ENCODE measurements around the gene PMVK. TPM values are rescaled to one million over a fixed set of nuclear protein-coding genes. Genes with fewer than 3 reads are reported as not detected.
A peak's percentile ranks its signal among the peaks of the same experiment; 100 is the strongest.

PMVK gene
- total RNA-seq, 1 experiment from 2014 or later: 26.3 TPM

- H3K27me3 ChIP-seq (ENCODE audit: insufficient read depth, low read length): no peaks in the 10 kb centered on the region
- no peak overlapping the region for H3K27ac ChIP-seq (ENCODE audit: insufficient read length, low read depth, low read length)
- H2BK20ac ChIP-seq (ENCODE audit: low read depth, low read length, poor library complexity, severe bottlenecking): no peak overlapping the region
- H3T11ph ChIP-seq (ENCODE audit: low read length): no peak overlapping the region
- no peak overlapping the region for H3K4me2 ChIP-seq (ENCODE audit: insufficient read depth, insufficient read length, low read length)
- H3K4me1 ChIP-seq (ENCODE audit: insufficient read depth, low read length): peaks cover 3% of the 10 kb centered on the region
- H3K27me3 Mint-ChIP-seq (ENCODE audit: low read depth): no peaks in the 10 kb centered on the region; the same call in 1 of the 2 replicates
- H2AK5ac ChIP-seq (ENCODE audit: insufficient read length, low read length): no peak overlapping the region
- no peak overlapping the region for H3K23ac ChIP-seq (ENCODE audit: insufficient read length, low read depth, low read length)
- no peak overlapping the region for H2AFZ ChIP-seq (ENCODE audit: low read length)
- no peak overlapping the region for H3K9ac ChIP-seq (ENCODE audit: extremely low read depth, insufficient read length, low read length)
- no peak overlapping the region for H3K14ac ChIP-seq (ENCODE audit: insufficient read depth, low read length)
- no peak overlapping the region for H3K4ac ChIP-seq (ENCODE audit: low read depth, low read length)
- H3K79me1 ChIP-seq (ENCODE audit: insufficient read depth, low read depth, low read length, poor library complexity, severe bottlenecking): no peaks in the 10 kb centered on the region
- no peak for DNase-seq
- H2BK120ac ChIP-seq (ENCODE audit: low read depth, low read length, poor library complexity, severe bottlenecking): no peak overlapping the region
- no peak overlapping the region for H4K8ac ChIP-seq (replicated peaks; ENCODE audit: insufficient read length, low read depth, low read length)
- no CpG with 5 or more reads among the region's 7 CpGs for WGBS (ENCODE audit: extremely low coverage, insufficient read length, low lambda C conversion rate)
- peak overlapping the region in 1 of 2 experiments; percentile 53; a peak in 3 of 5 replicates for H3K4me3 Mint-ChIP-seq
- H3K23me2 ChIP-seq (ENCODE audit: insufficient read length, low read depth, low read length, poor library complexity, severe bottlenecking): peaks cover 11% of the 10 kb centered on the region
- H4K91ac ChIP-seq (ENCODE audit: insufficient read length, low read depth, low read length): no peak overlapping the region
- H2BK5ac ChIP-seq (ENCODE audit: insufficient read length, low read length): no peak overlapping the region
- no peaks in the 10 kb centered on the region for H4K20me1 ChIP-seq (ENCODE audit: control insufficient read depth, insufficient read depth, insufficient read length)
- H3K4me1 Mint-ChIP-seq: peaks cover 33 to 36% of the 10 kb centered on the region in 2 experiments
- no peak overlapping the region for H4K5ac ChIP-seq (ENCODE audit: insufficient read length, low read depth, low read length)
- no peak overlapping the region for H2BK15ac ChIP-seq (ENCODE audit: low read depth, low read length)
- H3K56ac ChIP-seq (ENCODE audit: insufficient read length, low read depth, low read length): no peak overlapping the region
- TF ChIP-seq CTCF (conservative IDR thresholded peaks at IDR 0.05): no peak
- H3K36me3 Mint-ChIP-seq (ENCODE audit: insufficient read depth in 1 of 3, low read depth in 3 of 3): no peaks in the 10 kb centered on the region; a peak in 1 of 7 replicates
- H3K27ac Mint-ChIP-seq: 0 out of 7 replicates have a peak overlapping the region, but pooled peaks of 1 of the 3 experiments have one; percentile 11
- H3K79me2 ChIP-seq (ENCODE audit: insufficient read depth, low read length): no peaks in the 10 kb centered on the region
- H3K18ac ChIP-seq (ENCODE audit: insufficient read length, low read depth, low read length): no peak overlapping the region
- no peaks in the 10 kb centered on the region for H3K9me3 ChIP-seq (ENCODE audit: control insufficient read depth, low read depth, low read length)
- no peaks in the 10 kb centered on the region; a peak in 2 of 5 replicates for H3K9me3 Mint-ChIP-seq
- H2BK12ac ChIP-seq (ENCODE audit: insufficient read length, low read depth, low read length): no peak overlapping the region
Measured at GRCh38 chr1:154938604-154939399, 2.3 kb upstream of the PMVK start.

Measured in H9 (cell line).